Fibroblast of skin of left quadriceps (primary cell): ENCODE data around the gene ARG1.
"Not testable (repeated sequence)": the region's sequence is repeated elsewhere in the genome, so short reads cannot be mapped to it uniquely, and the experiment has no call there.

ENCODE experiments used
- DNase-seq, 2 experiments: peaks; one replicate each; pipeline ENCODE4 v3.0.0-alpha.2; 2013; ENCODE audit warnings: low read depth in 2 of 2

ARG1 gene

GRCh38 chr6:131572686-131573415, at the start of gene ARG1:
Gene ARG1, plus strand, starts transcription at chr6:131573226. Its CDS starts 57 bp downstream, at chr6:131573283.
- no peak for DNase-seq

- DNase-seq, result no peak
Measured at GRCh38 chr6:131523988-131524673, 48.9 kb upstream of the ARG1 start.

- no peak for DNase-seq
Measured at GRCh38 chr6:131524695-131525336, 48.2 kb upstream of the ARG1 start.

- DNase-seq, result not testable (repeated sequence)
Measured at GRCh38 chr6:131530936-131531335, 42.1 kb upstream of the ARG1 start.

- not testable (repeated sequence) for DNase-seq
Measured at GRCh38 chr6:131531681-131532080, 41.3 kb upstream of the ARG1 start.

- no peak for DNase-seq
Measured at GRCh38 chr6:131532580-131533039, 40.4 kb upstream of the ARG1 start.

GRCh38 chr6:131538615-131539014, 34.4 kb upstream of the ARG1 start:
- not testable (repeated sequence) for DNase-seq

GRCh38 chr6:131545317-131545716, 27.7 kb upstream of the ARG1 start:
- DNase-seq, result no peak

- no peak for DNase-seq
Measured at GRCh38 chr6:131547488-131547887, 25.5 kb upstream of the ARG1 start.

GRCh38 chr6:131548441-131548840, 24.6 kb upstream of the ARG1 start:
- no peak for DNase-seq

- DNase-seq, result no peak
Measured at GRCh38 chr6:131549811-131550210, 23.2 kb upstream of the ARG1 start.

GRCh38 chr6:131551902-131552301, 21.1 kb upstream of the ARG1 start:
- DNase-seq, result no peak

GRCh38 chr6:131552572-131552971, 20.5 kb upstream of the ARG1 start:
- DNase-seq, result no peak

GRCh38 chr6:131555992-131556391, 17.0 kb upstream of the ARG1 start:
- no peak for DNase-seq

GRCh38 chr6:131558922-131559321, 14.1 kb upstream of the ARG1 start:
- DNase-seq, result no peak

GRCh38 chr6:131561925-131562707, 10.9 kb upstream of the ARG1 start:
- DNase-seq, result no peak

GRCh38 chr6:131565056-131565455, 8.0 kb upstream of the ARG1 start:
- no peak for DNase-seq

- no peak for DNase-seq
Measured at GRCh38 chr6:131568726-131569125, 4.3 kb upstream of the ARG1 start.

GRCh38 chr6:131574133-131574532, 1.1 kb downstream of the ARG1 start:
- DNase-seq, result no peak

GRCh38 chr6:131574686-131575085, 1.7 kb downstream of the ARG1 start:
- no peak for DNase-seq

- DNase-seq, result no peak
Measured at GRCh38 chr6:131575834-131576478, 2.9 kb downstream of the ARG1 start.
